Endothelial cell (in vitro differentiated cells): ENCODE data around the gene TBC1D3I. TPM values are rescaled to one million over a fixed set of nuclear protein-coding genes. Genes with fewer than 3 reads are reported as not detected.
"Not testable (repeated sequence)": the region's sequence is repeated elsewhere in the genome, so short reads cannot be mapped to it uniquely, and the experiment has no call there.

Experiments
- DNase-seq: peaks from one replicate; pipeline ENCODE4 v3.0.0; 2021; ENCODE audit warnings: low spot score
- H3K27ac Mint-ChIP-seq: one replicate; pipeline ENCODE4 v1.8.0; 2021; ENCODE audit warnings: mixed read lengths, inconsistent platforms; ENCODE audit not compliant: unreplicated experiment
- H3K27me3 Mint-ChIP-seq: one replicate; pipeline ENCODE4 v1.8.0; 2021; ENCODE audit warnings: mild to moderate bottlenecking, moderate library complexity, mixed read lengths, inconsistent platforms; ENCODE audit not compliant: unreplicated experiment
- H3K36me3 Mint-ChIP-seq: one replicate; pipeline ENCODE4 v1.8.0; 2021; ENCODE audit warnings: mild to moderate bottlenecking, low read depth, mixed read lengths, inconsistent platforms; ENCODE audit not compliant: unreplicated experiment
- H3K4me1 Mint-ChIP-seq: one replicate; pipeline ENCODE4 v1.8.0; 2021; ENCODE audit warnings: mild to moderate bottlenecking, mixed read lengths, inconsistent platforms; ENCODE audit not compliant: unreplicated experiment
- H3K4me3 Mint-ChIP-seq: one replicate; pipeline ENCODE4 v1.8.0; 2021; ENCODE audit warnings: mild to moderate bottlenecking, mixed read lengths, inconsistent platforms; ENCODE audit not compliant: unreplicated experiment
- H3K9me3 Mint-ChIP-seq: one replicate; pipeline ENCODE4 v1.8.0; 2021; ENCODE audit warnings: mixed read lengths, inconsistent platforms; ENCODE audit not compliant: unreplicated experiment
- total RNA-seq: library from RNA; stranded (reverse); fragmentation: NEBNext Ultra II Directional; extraction: Animal tissue kit (Norgen Biotek cat#: 25700); gene quantifications from one replicate; pipeline ENCODE4 v1.2.1, GENCODE V29; 2021; ENCODE audit not compliant: unreplicated experiment
- TF ChIP-seq, protein P1 (sequence below): fragments of 200-600 bp; sonication (generic); IDR thresholded peaks from one replicate; pipeline ENCODE4 v1.5.0; 2021; ENCODE audit warnings: antibody characterized with exemption; ENCODE audit not compliant: unreplicated experiment

Gene TBC1D3I
- total RNA-seq, 1 donor from 2014 or later: 0.23 TPM

- not testable (repeated sequence) for H3K36me3 Mint-ChIP-seq, H3K4me3 Mint-ChIP-seq, H3K27ac Mint-ChIP-seq, H3K27me3 Mint-ChIP-seq, DNase-seq, H3K4me1 Mint-ChIP-seq, H3K9me3 Mint-ChIP-seq
Observed at GRCh38 chr17:36215406-36216308, 48.7 kb downstream of the TBC1D3I start.

DNA sequence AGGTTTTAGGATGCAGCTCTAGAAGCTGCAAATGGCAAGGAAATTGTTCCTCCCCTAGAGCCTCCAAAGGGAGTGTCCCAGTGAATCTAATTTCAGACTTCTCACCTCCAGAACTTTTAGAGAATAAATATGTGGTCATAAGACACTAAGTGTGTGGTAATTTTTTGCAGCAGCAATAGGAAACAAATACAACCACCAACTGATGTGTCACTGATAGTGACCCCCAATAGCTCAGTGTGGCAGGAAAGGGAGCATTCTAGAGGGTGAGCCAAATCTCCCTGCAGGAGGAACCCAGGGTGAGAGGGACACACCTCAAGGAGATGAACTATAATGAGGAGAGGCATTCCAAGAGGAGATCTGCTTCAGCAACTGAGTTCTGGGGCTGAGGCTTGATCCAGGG lies 49.5 kb downstream of the TBC1D3I start:
- H3K27me3 Mint-ChIP-seq: no peaks in the 10 kb centered on the region
- H3K4me3 Mint-ChIP-seq: no peak overlapping the region
- H3K27ac Mint-ChIP-seq: no peak overlapping the region
- TF ChIP-seq, protein P1, sequence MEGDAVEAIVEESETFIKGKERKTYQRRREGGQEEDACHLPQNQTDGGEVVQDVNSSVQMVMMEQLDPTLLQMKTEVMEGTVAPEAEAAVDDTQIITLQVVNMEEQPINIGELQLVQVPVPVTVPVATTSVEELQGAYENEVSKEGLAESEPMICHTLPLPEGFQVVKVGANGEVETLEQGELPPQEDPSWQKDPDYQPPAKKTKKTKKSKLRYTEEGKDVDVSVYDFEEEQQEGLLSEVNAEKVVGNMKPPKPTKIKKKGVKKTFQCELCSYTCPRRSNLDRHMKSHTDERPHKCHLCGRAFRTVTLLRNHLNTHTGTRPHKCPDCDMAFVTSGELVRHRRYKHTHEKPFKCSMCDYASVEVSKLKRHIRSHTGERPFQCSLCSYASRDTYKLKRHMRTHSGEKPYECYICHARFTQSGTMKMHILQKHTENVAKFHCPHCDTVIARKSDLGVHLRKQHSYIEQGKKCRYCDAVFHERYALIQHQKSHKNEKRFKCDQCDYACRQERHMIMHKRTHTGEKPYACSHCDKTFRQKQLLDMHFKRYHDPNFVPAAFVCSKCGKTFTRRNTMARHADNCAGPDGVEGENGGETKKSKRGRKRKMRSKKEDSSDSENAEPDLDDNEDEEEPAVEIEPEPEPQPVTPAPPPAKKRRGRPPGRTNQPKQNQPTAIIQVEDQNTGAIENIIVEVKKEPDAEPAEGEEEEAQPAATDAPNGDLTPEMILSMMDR: no peak
- no peak for DNase-seq
- H3K4me1 Mint-ChIP-seq: no peaks in the 10 kb centered on the region
- no peaks in the 10 kb centered on the region for H3K9me3 Mint-ChIP-seq
- peaks cover 4% of the 10 kb centered on the region for H3K36me3 Mint-ChIP-seq

GRCh38 chr17:36213695-36214094 lies 50.7 kb downstream of the TBC1D3I start:
- Mint-ChIP-seq H3K9me3 (no peaks in the 10 kb centered on the region), H3K36me3 (peaks cover 4% of the 10 kb centered on the region), H3K4me1 (no peaks in the 10 kb centered on the region), H3K4me3 (no peak overlapping the region), H3K27ac (no peak overlapping the region), H3K27me3 (no peaks in the 10 kb centered on the region)
- TF ChIP-seq, protein P1: no peak
- no peak for DNase-seq

DNA sequence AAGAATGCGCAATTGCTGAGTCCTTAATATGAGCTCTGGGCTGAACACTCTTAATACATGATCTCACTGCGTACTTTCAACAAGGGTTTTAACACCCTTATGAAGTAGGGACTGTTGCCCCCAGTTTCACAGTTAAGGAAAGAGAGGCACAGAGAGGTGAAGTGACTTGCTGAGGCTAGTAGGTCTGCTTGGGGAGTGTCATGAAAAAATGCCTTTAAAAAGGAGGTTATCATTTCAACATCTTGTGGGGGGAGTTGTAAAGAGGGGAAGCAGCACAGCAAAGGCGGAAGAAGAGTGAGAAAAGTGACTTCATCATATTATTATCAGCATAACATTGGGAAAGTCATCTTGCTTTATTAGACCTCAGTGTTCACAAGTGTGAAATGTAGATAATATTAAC lies 51.4 kb downstream of the TBC1D3I start:
- no peaks in the 10 kb centered on the region for H3K27me3 Mint-ChIP-seq
- no peaks in the 10 kb centered on the region for H3K4me1 Mint-ChIP-seq
- H3K4me3 Mint-ChIP-seq: no peak overlapping the region
- H3K27ac Mint-ChIP-seq: no peak overlapping the region
- TF ChIP-seq, protein P1: no peak
- no peaks in the 10 kb centered on the region for H3K36me3 Mint-ChIP-seq
- H3K9me3 Mint-ChIP-seq: no peaks in the 10 kb centered on the region
- DNase-seq: no peak

GRCh38 chr17:36212272-36212605 lies 52.1 kb downstream of the TBC1D3I start:
- Mint-ChIP-seq H3K4me3 (no peak overlapping the region), H3K27ac (no peak overlapping the region), H3K4me1 (no peaks in the 10 kb centered on the region), H3K9me3 (no peaks in the 10 kb centered on the region), H3K27me3 (no peaks in the 10 kb centered on the region), H3K36me3 (no peaks in the 10 kb centered on the region)
- DNase-seq: no peak
- TF ChIP-seq, protein P1: no peak

GRCh38 chr17:36211484-36212271 lies 52.7 kb downstream of the TBC1D3I start:
- not testable (repeated sequence) for H3K27me3 Mint-ChIP-seq, DNase-seq, H3K4me3 Mint-ChIP-seq, H3K36me3 Mint-ChIP-seq, H3K4me1 Mint-ChIP-seq, H3K9me3 Mint-ChIP-seq, H3K27ac Mint-ChIP-seq

- H3K36me3 Mint-ChIP-seq, H3K4me1 Mint-ChIP-seq, H3K27me3 Mint-ChIP-seq, H3K4me3 Mint-ChIP-seq, H3K9me3 Mint-ChIP-seq, H3K27ac Mint-ChIP-seq, DNase-seq: not testable (repeated sequence)
Observed at GRCh38 chr17:36210439-36211211, 53.7 kb downstream of the TBC1D3I start, which contains the start of gene CCL4L2. CCL4L2 (plus strand) TSS chr17:36211063.
